ENCODE results near the gene DMC1. TPM values are rescaled to one million over a fixed set of nuclear protein-coding genes. Genes with fewer than 3 reads are reported as not detected.

The DMC1 gene
- total and polyA plus RNA-seq, 2 donors: 0.30 to 14.7 TPM

GRCh38 chr22:38510416-38510970, 59.5 kb downstream of the DMC1 start:
- Histone ChIP-seq H3K9me3 (ENCODE audit: control insufficient read depth in 2 of 2, insufficient read depth in 1 of 2, low read length in 1 of 2) (peaks cover 0 to 9% of the 10 kb centered on the region in 2 donors), H3K4me3 (ENCODE audit: low read length in 2 of 2) (no peak overlapping the region), H3K27ac (ENCODE audit: low read depth in 1 of 2, low read length in 1 of 2) (no peak overlapping the region), H3K27me3 (ENCODE audit: control insufficient read depth in 2 of 2, insufficient read depth in 1 of 2, low read length in 1 of 2) (no peaks in the 10 kb centered on the region), H3K36me3 (ENCODE audit: control insufficient read depth in 2 of 2, insufficient read depth in 2 of 2, low read length in 1 of 2) (no peaks in the 10 kb centered on the region), H3K4me1 (ENCODE audit: control insufficient read depth in 2 of 2, insufficient read depth in 2 of 2, low read length in 2 of 2) (peaks cover 0 to 15% of the 10 kb centered on the region in 2 donors)
- no peak for DNase-seq (ENCODE audit: low read depth in 6 of 9, low spot score in 9 of 9)
- 72% methylated on average over 5 of the region's 5 CpGs for WGBS

GRCh38 chr22:38506118-38506962, 63.6 kb downstream of the DMC1 start, which contains the start of gene DDX17:
TSS of gene DDX17 (minus strand) at chr22:38506311.
- Histone ChIP-seq H3K4me1 (ENCODE audit: control insufficient read depth in 2 of 2, insufficient read depth in 2 of 2, low read length in 2 of 2) (peaks cover 7 to 13% of the 10 kb centered on the region in 2 donors), H3K27me3 (ENCODE audit: control insufficient read depth in 2 of 2, insufficient read depth in 1 of 2, low read length in 1 of 2) (no peaks in the 10 kb centered on the region), H3K4me3 (ENCODE audit: low read length in 2 of 2) (peak within 1 kb of the TSS; percentile 69 to 97), H3K27ac (ENCODE audit: low read depth in 1 of 2, low read length in 1 of 2) (peak within 1 kb of the TSS; percentile 100), H3K9me3 (ENCODE audit: control insufficient read depth in 2 of 2, insufficient read depth in 1 of 2, low read length in 1 of 2) (peaks cover 0 to 9% of the 10 kb centered on the region in 2 donors), H3K36me3 (ENCODE audit: control insufficient read depth in 2 of 2, insufficient read depth in 2 of 2, low read length in 1 of 2) (peaks cover 6 to 29% of the 10 kb centered on the region in 2 donors)
- peak; percentile 98 to 100 (median 100) for DNase-seq (ENCODE audit: low read depth in 6 of 9, low spot score in 9 of 9)
- WGBS: under 1% methylated on average over 83 of the region's 83 CpGs

GRCh38 chr22:38505541-38506117, 64.4 kb downstream of the DMC1 start:
- Histone ChIP-seq H3K9me3 (ENCODE audit: control insufficient read depth in 2 of 2, insufficient read depth in 1 of 2, low read length in 1 of 2) (peaks cover 0 to 9% of the 10 kb centered on the region in 2 donors), H3K4me3 (ENCODE audit: low read length in 2 of 2) (peak overlapping the region; percentile 69 to 97), H3K27ac (ENCODE audit: low read depth in 1 of 2, low read length in 1 of 2) (peak overlapping the region; percentile 100), H3K27me3 (ENCODE audit: control insufficient read depth in 2 of 2, insufficient read depth in 1 of 2, low read length in 1 of 2) (no peaks in the 10 kb centered on the region), H3K4me1 (ENCODE audit: control insufficient read depth in 2 of 2, insufficient read depth in 2 of 2, low read length in 2 of 2) (peaks cover 7 to 13% of the 10 kb centered on the region in 2 donors), H3K36me3 (ENCODE audit: control insufficient read depth in 2 of 2, insufficient read depth in 2 of 2, low read length in 1 of 2) (peaks cover 6 to 36% of the 10 kb centered on the region in 2 donors)
- under 1% methylated on average over 69 of the region's 69 CpGs for WGBS
- peak in 6 of 9 donors; percentile 40 to 75 (median 66) for DNase-seq (ENCODE audit: low read depth in 6 of 9, low spot score in 9 of 9)

GRCh38 chr22:38504731-38505540, 65.0 kb downstream of the DMC1 start:
- peak overlapping the region; percentile 69 to 97 for H3K4me3 ChIP-seq (ENCODE audit: low read length in 2 of 2)
- no peaks in the 10 kb centered on the region for H3K27me3 ChIP-seq (ENCODE audit: control insufficient read depth in 2 of 2, insufficient read depth in 1 of 2, low read length in 1 of 2)
- WGBS: under 1% methylated on average over 35 of the region's 35 CpGs
- peaks cover 0 to 9% of the 10 kb centered on the region in 2 donors for H3K9me3 ChIP-seq (ENCODE audit: control insufficient read depth in 2 of 2, insufficient read depth in 1 of 2, low read length in 1 of 2)
- peak in 8 of 9 donors; percentile 22 to 71 (median 42) for DNase-seq (ENCODE audit: low read depth in 6 of 9, low spot score in 9 of 9)
- peaks cover 7 to 13% of the 10 kb centered on the region in 2 donors for H3K4me1 ChIP-seq (ENCODE audit: control insufficient read depth in 2 of 2, insufficient read depth in 2 of 2, low read length in 2 of 2)
- peak overlapping the region; percentile 100 for H3K27ac ChIP-seq (ENCODE audit: low read depth in 1 of 2, low read length in 1 of 2)
- H3K36me3 ChIP-seq (ENCODE audit: control insufficient read depth in 2 of 2, insufficient read depth in 2 of 2, low read length in 1 of 2): peaks cover 11 to 41% of the 10 kb centered on the region in 2 donors

DNA sequence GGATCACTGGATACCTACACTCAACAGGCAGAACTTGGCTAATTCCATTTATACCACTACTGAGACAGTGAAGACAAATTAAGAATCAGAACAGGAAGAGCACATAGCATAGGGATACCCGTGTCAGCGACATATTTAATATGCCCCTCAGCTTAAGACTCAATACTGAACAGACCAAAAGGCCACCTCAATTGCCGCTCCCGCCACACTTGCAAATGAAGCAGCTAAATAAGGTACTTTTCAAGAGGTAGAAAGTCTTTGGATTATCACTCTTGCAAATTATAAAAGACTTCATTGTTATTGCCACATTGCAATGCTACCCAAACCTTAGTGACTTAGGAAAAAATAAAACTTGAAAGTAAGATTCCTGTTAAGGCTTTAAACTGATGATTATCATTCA, 67.0 kb downstream of the DMC1 start:
- H3K9me3 ChIP-seq (ENCODE audit: control insufficient read depth in 2 of 2, insufficient read depth in 1 of 2, low read length in 1 of 2): peaks cover 0 to 9% of the 10 kb centered on the region in 2 donors
- H3K27ac ChIP-seq (ENCODE audit: low read depth in 1 of 2, low read length in 1 of 2): no peak overlapping the region
- WGBS: 59% methylated on average over 4 of the region's 4 CpGs
- no peak for DNase-seq (ENCODE audit: low read depth in 6 of 9, low spot score in 9 of 9)
- H3K27me3 ChIP-seq (ENCODE audit: control insufficient read depth in 2 of 2, insufficient read depth in 1 of 2, low read length in 1 of 2): no peaks in the 10 kb centered on the region
- peaks cover 28 to 60% of the 10 kb centered on the region in 2 donors for H3K36me3 ChIP-seq (ENCODE audit: control insufficient read depth in 2 of 2, insufficient read depth in 2 of 2, low read length in 1 of 2)
- peaks cover 7 to 13% of the 10 kb centered on the region in 2 donors for H3K4me1 ChIP-seq (ENCODE audit: control insufficient read depth in 2 of 2, insufficient read depth in 2 of 2, low read length in 2 of 2)
- peak overlapping the region in 1 of 2 donors; percentile 25 for H3K4me3 ChIP-seq (ENCODE audit: low read length in 2 of 2)

DNA sequence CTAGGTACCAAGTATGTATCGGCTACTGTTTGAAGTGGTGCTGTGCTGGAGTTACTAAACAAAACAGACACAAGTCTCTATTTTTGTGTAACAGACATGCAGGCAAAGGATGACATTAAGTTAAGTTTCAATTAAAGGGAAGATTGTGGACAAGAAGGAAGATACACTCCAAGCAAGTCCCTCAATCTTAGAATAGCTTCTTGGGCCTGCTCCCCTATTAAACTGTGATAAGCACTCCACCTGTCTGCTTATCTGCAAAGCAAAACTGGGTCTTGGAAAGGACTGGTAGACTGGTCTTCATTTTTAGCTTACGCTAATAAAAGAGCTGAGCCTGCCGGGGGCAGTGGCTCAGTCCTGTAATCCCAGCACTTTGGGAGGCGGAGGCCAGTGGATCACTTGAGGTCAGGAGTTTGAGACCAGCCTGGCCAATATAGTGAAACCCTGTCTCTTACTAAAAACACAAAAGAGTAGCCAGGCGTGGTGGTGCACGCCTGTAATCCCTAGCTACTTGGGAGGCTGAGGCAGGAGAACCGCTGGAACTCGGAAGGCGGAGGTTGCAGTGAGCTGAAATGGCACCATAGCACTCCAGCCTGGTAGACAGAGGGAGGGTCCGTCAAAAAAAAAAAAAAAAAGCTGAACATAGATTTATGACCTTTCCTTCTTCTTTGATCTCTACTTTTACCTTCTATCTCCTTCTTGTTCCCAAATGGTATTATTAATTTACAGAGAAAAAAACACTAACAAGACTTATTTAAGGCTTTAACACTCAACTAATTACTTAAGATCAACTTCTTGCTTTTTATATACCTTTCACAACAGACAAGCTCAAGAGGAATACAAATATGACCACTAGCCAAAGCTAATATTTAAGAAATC, 67.9 kb downstream of the DMC1 start:
- WGBS: 94% methylated on average over 10 of the region's 10 CpGs
- no peak for DNase-seq (ENCODE audit: low read depth in 6 of 9, low spot score in 9 of 9)
- no peak overlapping the region for H3K27ac ChIP-seq (ENCODE audit: low read depth in 1 of 2, low read length in 1 of 2)

DNA sequence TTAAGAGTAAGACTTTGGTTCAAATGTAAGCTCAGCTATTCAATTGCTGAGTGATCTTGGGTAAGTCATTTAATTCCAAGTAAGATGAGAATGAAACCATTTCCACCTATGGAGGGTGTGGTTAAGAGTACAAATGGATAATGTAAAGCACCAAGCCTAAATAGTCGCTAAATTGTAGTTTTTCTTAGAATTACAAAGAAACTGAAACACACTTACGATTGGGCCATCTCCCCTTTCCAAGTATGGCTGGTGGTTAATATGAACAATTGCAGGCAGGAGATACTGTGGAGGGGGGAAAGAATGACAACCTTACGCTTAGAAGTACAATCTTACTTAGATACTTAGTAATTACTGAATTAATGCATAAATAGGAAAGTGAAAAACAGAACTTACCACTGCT, 72.1 kb downstream of the DMC1 start:
- 94% methylated on average over 3 of the region's 3 CpGs for WGBS
- peaks cover 71 to 94% of the 10 kb centered on the region in 2 donors for H3K36me3 ChIP-seq (ENCODE audit: control insufficient read depth in 2 of 2, insufficient read depth in 2 of 2, low read length in 1 of 2)

More for the DNA sequence above, 67.9 kb downstream of the DMC1 start:
- no peaks in the 10 kb centered on the region for H3K27me3 ChIP-seq (ENCODE audit: control insufficient read depth in 2 of 2, insufficient read depth in 1 of 2, low read length in 1 of 2)
- peaks cover 7 to 9% of the 10 kb centered on the region in 2 donors for H3K4me1 ChIP-seq (ENCODE audit: control insufficient read depth in 2 of 2, insufficient read depth in 2 of 2, low read length in 2 of 2)
- H3K4me3 ChIP-seq (ENCODE audit: low read length in 2 of 2): no peak overlapping the region
- H3K36me3 ChIP-seq (ENCODE audit: control insufficient read depth in 2 of 2, insufficient read depth in 2 of 2, low read length in 1 of 2): peaks cover 37 to 69% of the 10 kb centered on the region in 2 donors
- H3K9me3 ChIP-seq (ENCODE audit: control insufficient read depth in 2 of 2, insufficient read depth in 1 of 2, low read length in 1 of 2): peaks cover 0 to 5% of the 10 kb centered on the region in 2 donors

GRCh38 chr22:38494939-38495338, 75.0 kb downstream of the DMC1 start:
- Histone ChIP-seq H3K9me3 (ENCODE audit: control insufficient read depth in 2 of 2, insufficient read depth in 1 of 2, low read length in 1 of 2) (no peaks in the 10 kb centered on the region), H3K27me3 (ENCODE audit: control insufficient read depth in 2 of 2, insufficient read depth in 1 of 2, low read length in 1 of 2) (no peaks in the 10 kb centered on the region), H3K27ac (ENCODE audit: low read depth in 1 of 2, low read length in 1 of 2) (no peak overlapping the region), H3K4me3 (ENCODE audit: low read length in 2 of 2) (no peak overlapping the region), H3K36me3 (ENCODE audit: control insufficient read depth in 2 of 2, insufficient read depth in 2 of 2, low read length in 1 of 2) (peaks cover 83 to 98% of the 10 kb centered on the region in 2 donors), H3K4me1 (ENCODE audit: control insufficient read depth in 2 of 2, insufficient read depth in 2 of 2, low read length in 2 of 2) (no peaks in the 10 kb centered on the region)
- DNase-seq (ENCODE audit: low read depth in 6 of 9, low spot score in 9 of 9): no peak
- 97% methylated on average over 12 of the region's 12 CpGs for WGBS

More for the DNA sequence above, 72.1 kb downstream of the DMC1 start:
- Histone ChIP-seq H3K4me1 (ENCODE audit: control insufficient read depth in 2 of 2, insufficient read depth in 2 of 2, low read length in 2 of 2) (peaks cover 0 to under 1% of the 10 kb centered on the region in 2 donors), H3K4me3 (ENCODE audit: low read length in 2 of 2) (no peak overlapping the region), H3K27ac (ENCODE audit: low read depth in 1 of 2, low read length in 1 of 2) (no peak overlapping the region), H3K27me3 (ENCODE audit: control insufficient read depth in 2 of 2, insufficient read depth in 1 of 2, low read length in 1 of 2) (no peaks in the 10 kb centered on the region), H3K9me3 (ENCODE audit: control insufficient read depth in 2 of 2, insufficient read depth in 1 of 2, low read length in 1 of 2) (no peaks in the 10 kb centered on the region)
- DNase-seq (ENCODE audit: low read depth in 6 of 9, low spot score in 9 of 9): no peak

All from thymus (tissue), 11 donors.